GM12864 (cell line): Measurements from ENCODE around the gene CCDC141.

Experiments used
- DNase-seq: peaks from one replicate; pipeline ENCODE4 v3.0.0-alpha.2; 2011; ENCODE audit warnings: low read depth
- H3K4me3 ChIP-seq: 2 replicates; pipeline ENCODE4 v1.5.1; 2011; ENCODE audit warnings: mild to moderate bottlenecking, low read depth, low read length, control low read depth
- TF ChIP-seq, protein P1 (sequence below): IDR thresholded peaks from 2 replicates; pipeline ENCODE4 v1.5.1; 2011; ENCODE audit warnings: low read depth, mild to moderate bottlenecking, moderate library complexity, low read length, control low read depth, inconsistent platforms; ENCODE audit errors: missing control alignments

CCDC141 gene

DNA sequence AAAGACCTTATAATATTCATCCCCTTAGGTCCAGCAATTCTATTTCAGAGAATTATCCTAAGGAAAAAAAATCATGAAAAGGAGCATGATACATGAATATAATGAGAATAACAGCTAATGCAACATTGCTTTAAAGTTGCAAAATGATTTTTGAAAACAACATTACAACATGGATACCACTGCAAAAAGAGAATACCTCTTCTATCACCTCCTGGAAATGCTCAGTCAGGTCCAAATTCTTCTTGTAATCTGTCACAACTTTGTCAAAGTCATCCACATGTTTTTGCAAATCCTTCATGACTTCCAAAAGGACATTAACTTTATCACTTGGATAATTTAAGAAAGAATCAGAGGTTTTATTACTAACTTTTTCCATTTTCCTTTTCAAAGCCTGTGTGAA is 194.8 kb downstream of the CCDC141 start:
- no peak for DNase-seq
- TF ChIP-seq, protein P1, sequence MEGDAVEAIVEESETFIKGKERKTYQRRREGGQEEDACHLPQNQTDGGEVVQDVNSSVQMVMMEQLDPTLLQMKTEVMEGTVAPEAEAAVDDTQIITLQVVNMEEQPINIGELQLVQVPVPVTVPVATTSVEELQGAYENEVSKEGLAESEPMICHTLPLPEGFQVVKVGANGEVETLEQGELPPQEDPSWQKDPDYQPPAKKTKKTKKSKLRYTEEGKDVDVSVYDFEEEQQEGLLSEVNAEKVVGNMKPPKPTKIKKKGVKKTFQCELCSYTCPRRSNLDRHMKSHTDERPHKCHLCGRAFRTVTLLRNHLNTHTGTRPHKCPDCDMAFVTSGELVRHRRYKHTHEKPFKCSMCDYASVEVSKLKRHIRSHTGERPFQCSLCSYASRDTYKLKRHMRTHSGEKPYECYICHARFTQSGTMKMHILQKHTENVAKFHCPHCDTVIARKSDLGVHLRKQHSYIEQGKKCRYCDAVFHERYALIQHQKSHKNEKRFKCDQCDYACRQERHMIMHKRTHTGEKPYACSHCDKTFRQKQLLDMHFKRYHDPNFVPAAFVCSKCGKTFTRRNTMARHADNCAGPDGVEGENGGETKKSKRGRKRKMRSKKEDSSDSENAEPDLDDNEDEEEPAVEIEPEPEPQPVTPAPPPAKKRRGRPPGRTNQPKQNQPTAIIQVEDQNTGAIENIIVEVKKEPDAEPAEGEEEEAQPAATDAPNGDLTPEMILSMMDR: no peak
- H3K4me3 ChIP-seq: no peak overlapping the region

DNA sequence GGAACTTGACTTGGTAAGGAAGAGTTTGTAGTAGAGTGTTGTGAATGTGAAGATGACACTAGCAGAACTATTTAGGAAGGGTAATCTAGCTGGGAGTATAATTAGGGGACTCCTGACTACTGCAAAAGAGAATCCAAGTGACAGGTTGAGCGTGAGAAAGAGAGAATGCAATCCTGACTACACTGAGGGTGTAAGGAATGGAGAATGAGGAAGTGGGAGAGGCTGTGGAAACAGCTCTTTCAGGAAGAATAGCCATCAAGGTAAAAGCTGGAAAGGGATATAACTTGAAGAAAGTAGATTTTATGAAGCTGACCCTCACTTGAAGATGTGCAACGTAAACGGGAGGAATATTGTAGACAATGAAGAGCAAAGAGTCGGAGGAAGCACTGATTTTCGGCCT is 201.6 kb downstream of the CCDC141 start:
- TF ChIP-seq, protein P1: no peak
- no peak overlapping the region for H3K4me3 ChIP-seq
- DNase-seq: no peak

DNA sequence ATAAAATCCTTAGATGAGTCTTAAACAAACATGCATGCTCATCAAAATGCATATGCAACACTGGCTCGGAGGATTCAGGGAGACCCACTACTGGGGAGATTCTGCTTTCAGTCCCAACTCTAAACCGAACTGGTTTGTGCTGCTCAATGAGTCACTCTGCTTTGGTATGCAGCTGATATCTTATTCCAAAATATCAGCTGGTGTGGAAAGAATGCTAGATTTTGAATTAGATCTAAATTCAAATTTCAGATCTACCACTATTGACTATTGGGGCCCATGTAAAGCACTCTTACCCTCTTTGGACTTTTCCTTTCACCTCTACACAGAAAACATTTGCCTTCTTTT is 203.5 kb downstream of the CCDC141 start:
- no peak for DNase-seq
- TF ChIP-seq, protein P1: no peak
- H3K4me3 ChIP-seq: no peak overlapping the region

DNA sequence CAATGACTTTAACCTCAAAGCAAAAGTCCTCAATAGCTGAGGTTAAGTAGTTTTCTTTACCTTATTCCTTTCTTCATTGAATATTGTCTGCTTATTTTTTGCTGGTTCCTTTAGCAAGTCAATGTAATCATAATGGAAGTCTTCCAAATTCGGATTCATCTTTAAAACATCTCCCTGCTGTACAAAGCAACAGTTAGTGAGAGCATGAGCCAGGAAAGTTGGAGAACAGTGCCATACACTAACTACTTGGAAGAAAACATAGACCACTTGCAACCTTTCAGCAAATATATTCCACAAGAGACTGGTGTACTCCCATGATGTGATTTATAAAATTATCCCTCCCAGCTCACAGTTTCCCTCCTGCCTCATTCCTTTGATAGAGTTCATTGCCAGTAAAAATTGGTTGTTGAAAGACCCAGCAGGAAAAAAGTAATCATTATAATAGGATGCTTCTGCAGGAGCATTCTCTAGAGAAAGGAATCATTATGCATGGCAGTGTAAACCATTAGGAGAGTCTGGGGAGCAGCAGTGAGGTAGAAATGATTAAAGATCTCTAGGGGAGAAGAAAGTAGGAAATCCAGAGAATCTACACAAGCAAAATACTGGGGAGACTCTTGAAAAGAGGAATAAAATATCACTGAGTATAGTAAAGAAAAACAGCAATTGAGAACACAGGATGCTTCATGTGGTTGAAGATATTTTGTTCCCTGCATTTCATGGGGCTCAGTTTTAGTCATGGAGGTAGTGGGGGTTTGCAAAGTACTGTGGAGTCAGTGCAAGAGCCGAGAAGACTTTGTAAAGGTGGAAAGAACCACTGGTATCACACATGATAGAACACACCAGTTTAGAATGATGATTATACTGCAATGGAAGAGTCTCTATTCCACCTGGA is 204.1 kb downstream of the CCDC141 start:
- TF ChIP-seq, protein P1: no peak
- DNase-seq: no peak
- no peak overlapping the region for H3K4me3 ChIP-seq

DNA sequence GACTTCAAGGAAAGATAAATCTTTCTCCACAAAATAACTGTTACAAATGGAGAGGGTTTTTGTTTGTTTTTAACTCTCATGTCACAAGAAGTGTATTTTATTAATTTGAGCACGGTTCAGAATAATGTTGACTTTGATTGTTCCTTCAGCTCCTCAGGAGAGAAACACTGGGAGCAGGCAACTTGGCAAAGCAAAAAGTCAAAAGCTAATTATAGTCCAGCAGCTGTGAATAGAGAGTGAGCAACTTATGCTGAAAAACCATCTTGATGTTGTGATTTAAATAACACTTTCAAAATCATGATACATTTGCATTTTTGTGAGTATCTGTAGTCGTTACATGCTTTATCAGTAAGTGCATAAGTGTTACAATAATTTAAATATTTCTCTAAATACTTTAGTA is 205.2 kb downstream of the CCDC141 start:
- no peak overlapping the region for H3K4me3 ChIP-seq
- TF ChIP-seq, protein P1: no peak
- DNase-seq: no peak

DNA sequence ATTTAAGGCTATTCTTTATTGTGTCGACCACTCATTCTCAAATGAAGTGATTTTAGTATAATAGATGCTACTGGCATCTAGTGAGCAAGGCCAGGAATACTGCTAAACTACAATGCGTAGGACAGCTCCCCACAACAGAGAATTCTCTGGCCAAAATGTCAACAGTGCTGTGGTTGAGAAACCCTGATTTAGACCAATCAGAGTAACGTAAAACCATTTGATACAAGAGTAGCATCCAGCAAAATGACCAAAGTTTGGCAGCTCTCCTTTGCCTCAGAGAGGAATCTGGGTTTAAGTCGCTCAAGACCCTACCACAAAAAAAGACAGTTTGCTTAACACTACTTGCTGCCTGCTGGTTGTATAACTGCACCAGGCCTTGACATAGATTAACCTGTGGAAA is 205.7 kb downstream of the CCDC141 start:
- H3K4me3 ChIP-seq: no peak overlapping the region
- DNase-seq: no peak
- TF ChIP-seq, protein P1: no peak

DNA sequence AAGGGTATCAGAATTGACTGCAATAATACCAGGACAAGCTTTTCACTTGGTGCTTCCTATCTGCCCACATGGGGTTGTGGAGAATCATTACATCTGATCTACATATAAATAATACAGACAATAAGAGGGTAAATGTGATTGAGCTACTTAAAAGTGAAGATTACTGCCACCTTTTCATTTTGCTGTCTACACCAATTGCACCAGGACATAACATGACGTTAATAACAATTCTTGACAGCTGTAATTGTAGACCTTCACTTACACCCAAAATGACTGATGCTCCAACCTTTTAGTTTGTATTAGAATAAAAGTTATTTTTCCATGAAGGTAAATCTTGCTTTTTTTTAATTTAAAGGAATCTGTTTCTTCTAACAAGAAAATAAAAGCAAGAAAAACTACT is 206.2 kb downstream of the CCDC141 start:
- H3K4me3 ChIP-seq: no peak overlapping the region
- TF ChIP-seq, protein P1: no peak
- no peak for DNase-seq
